CD14-positive monocyte (primary cell): ENCODE results near the gene CIPC. TPM values are rescaled to one million over a fixed set of nuclear protein-coding genes. Genes with fewer than 3 reads are reported as not detected.
A peak's percentile ranks its signal among the peaks of the same experiment; 100 is the strongest.

Source experiments
- DNase-seq, 3 donors: peaks; one replicate each; pipeline ENCODE4 v3.0.0-alpha.2; 2011 to 2022
- H2AFZ ChIP-seq: 2 replicates; pipeline ENCODE4 v1.6.0; 2012; ENCODE audit warnings: mild to moderate bottlenecking, low read depth, low read length, inconsistent platforms; ENCODE audit not compliant: insufficient read depth, poor library complexity, severe bottlenecking
- H3K27ac ChIP-seq, 2 donors: 1 replicate in 1 of 2; 2 replicates in 1 of 2; pipeline ENCODE4 v1.5.1; 2012 to 2013; ENCODE audit warnings: low read length in 2 of 2, control low read depth in 1 of 2, inconsistent platforms in 1 of 2, low read depth in 1 of 2, mild to moderate bottlenecking in 1 of 2
- H3K27me3 ChIP-seq, 2 donors: one replicate each; pipeline versions ENCODE4 v1.6.0 to v1.6.1; 2011 to 2013; ENCODE audit warnings: low read length in 2 of 2; ENCODE audit not compliant: control insufficient read depth in 2 of 2, insufficient read depth in 2 of 2
- H3K36me3 ChIP-seq, 2 donors: replicated peaks in 1 of 2; 1 replicate in 1 of 2; 2 replicates in 1 of 2; pipeline versions ENCODE4 v1.5.1 to v1.6.1; 2012 to 2013; ENCODE audit warnings: low read length in 2 of 2, control low read depth in 1 of 2, inconsistent platforms in 1 of 2, mild to moderate bottlenecking in 1 of 2; ENCODE audit not compliant: insufficient read depth in 2 of 2, control insufficient read depth in 1 of 2
- H3K4me1 ChIP-seq, 2 donors: 1 replicate in 1 of 2; 2 replicates in 1 of 2; pipeline versions ENCODE4 v1.5.1 to v1.6.1; 2012 to 2013; ENCODE audit warnings: low read length in 2 of 2, control low read depth in 1 of 2, inconsistent platforms in 1 of 2, mild to moderate bottlenecking in 1 of 2, moderate library complexity in 1 of 2; ENCODE audit not compliant: insufficient read depth in 2 of 2, control insufficient read depth in 1 of 2
- H3K4me2 ChIP-seq: replicated peaks from 2 replicates; pipeline ENCODE3; 2012; ENCODE audit warnings: low read length, moderate library complexity, mild to moderate bottlenecking; ENCODE audit not compliant: poor library complexity, severe bottlenecking; ENCODE audit errors: extremely low read depth
- H3K4me3 ChIP-seq, 3 experiments: fragments of 200-600 bp in 1 of 3; sonication (generic) in 1 of 3; replicated peaks in 1 of 3; 1 replicate in 2 of 3; 2 replicates in 1 of 3; pipeline ENCODE4 v1.5.1; 2011 to 2013; ENCODE audit warnings: low read length in 3 of 3, mild to moderate bottlenecking in 3 of 3, control low read depth in 2 of 3, low read depth in 2 of 3, inconsistent platforms in 1 of 3, moderate library complexity in 1 of 3
- H3K79me2 ChIP-seq: 2 replicates; pipeline ENCODE4 v1.6.0; 2012; ENCODE audit warnings: mild to moderate bottlenecking, control low read depth, inconsistent platforms, low read length, moderate library complexity; ENCODE audit not compliant: insufficient read depth
- H3K9ac ChIP-seq: 2 replicates; pipeline ENCODE4 v1.6.0; 2017; ENCODE audit warnings: low read length, mild to moderate bottlenecking; ENCODE audit not compliant: insufficient read depth, poor library complexity, severe bottlenecking
- H3K9me3 ChIP-seq, 2 donors: replicated peaks in 1 of 2; 1 replicate in 1 of 2; 2 replicates in 1 of 2; pipeline versions ENCODE4 v1.5.1 to v1.6.1; 2012 to 2013; ENCODE audit warnings: low read length in 2 of 2, control low read depth in 1 of 2; ENCODE audit not compliant: control insufficient read depth in 1 of 2, insufficient read depth in 1 of 2
- H4K20me1 ChIP-seq: 2 replicates; pipeline ENCODE4 v1.6.0; 2012; ENCODE audit warnings: mild to moderate bottlenecking, low read length, control low read depth, moderate library complexity; ENCODE audit not compliant: insufficient read depth
- H3K27ac Mint-ChIP-seq, 7 donors: one replicate each; pipeline ENCODE4 v1.8.0; 2020; ENCODE audit warnings: mild to moderate bottlenecking in 7 of 7, mixed read lengths in 7 of 7, moderate library complexity in 6 of 7, inconsistent platforms in 2 of 7
- H3K27me3 Mint-ChIP-seq, 3 donors: one replicate each; pipeline ENCODE4 v1.8.0; 2021 to 2022; ENCODE audit warnings: low read depth in 3 of 3, mild to moderate bottlenecking in 3 of 3, mixed read lengths in 3 of 3, moderate library complexity in 3 of 3, inconsistent platforms in 1 of 3
- H3K36me3 Mint-ChIP-seq, 2 donors: one replicate each; pipeline ENCODE4 v1.8.0; 2020; ENCODE audit warnings: mixed read lengths in 2 of 2, inconsistent platforms in 1 of 2, mild to moderate bottlenecking in 1 of 2
- H3K4me1 Mint-ChIP-seq: one replicate; pipeline ENCODE4 v1.8.0; 2020; ENCODE audit warnings: mild to moderate bottlenecking, mixed read lengths
- H3K4me3 Mint-ChIP-seq, 2 donors: one replicate each; pipeline ENCODE4 v1.8.0; 2020; ENCODE audit warnings: mild to moderate bottlenecking in 2 of 2, mixed read lengths in 2 of 2, moderate library complexity in 1 of 2
- H3K9me3 Mint-ChIP-seq, 7 donors: one replicate each; pipeline ENCODE4 v1.8.0; 2020 to 2022; ENCODE audit warnings: mixed read lengths in 7 of 7, mild to moderate bottlenecking in 6 of 7, moderate library complexity in 6 of 7, inconsistent platforms in 2 of 7
- WGBS: methylation state at CpG from one replicate; pipeline ENCODE4 v1.1.5; 2013; ENCODE audit warnings: missing lambda C conversion rate; ENCODE audit not compliant: insufficient coverage; 5-methylcytosine and 5-hydroxymethylcytosine counted together
- intact Hi-C, 2 donors: fragments of 100-400 bp; cut with micrococcal nuclease; formaldehyde crosslinking; loops; one replicate each; pipeline versions ENCODE4 v1.15.0 to v1.15.1; 2023
- polyA plus RNA-seq, 3 donors: library from polyadenylated mRNA; depleted of rRNA in 1 of 3; unstranded in 2 of 3; stranded (reverse) in 1 of 3; fragments of 300-500 nt in 2 of 3; fragments of >200 nt in 1 of 3; fragmentation: Illumina TruSeq in 2 of 3; gene quantifications; 1 replicate in 2 of 3; 2 replicates in 1 of 3; pipeline ENCODE4 v1.2.3, GENCODE V29; 2012 to 2021
- TF ChIP-seq, protein P1 (sequence below): fragments of 200-600 bp; IDR thresholded peaks from one replicate; pipeline ENCODE4 v1.8.0; 2022; ENCODE audit warnings: antibody characterized with exemption, mild to moderate bottlenecking

Gene CIPC
- polyA plus RNA-seq, 3 donors = 4.4 to 11.2 (median 7.0) TPM

GRCh38 chr14:77062261-77062660 lies 35.8 kb upstream of the CIPC start:
- no peaks in the 10 kb centered on the region for H3K9me3 ChIP-seq
- H3K4me2 ChIP-seq = no peak overlapping the region
- no peak overlapping the region for H3K9ac ChIP-seq
- peaks cover 5 to 11% of the 10 kb centered on the region in 2 donors for H3K4me1 ChIP-seq
- no peaks in the 10 kb centered on the region for H3K36me3 ChIP-seq
- no peak overlapping the region for H3K27ac Mint-ChIP-seq
- H3K79me2 ChIP-seq = no peaks in the 10 kb centered on the region
- peaks cover 2 to 3% (median 3%) of the 10 kb centered on the region in 3 donors for H3K27me3 Mint-ChIP-seq
- H3K4me3 ChIP-seq = no peak overlapping the region
- no peak for DNase-seq
- peaks cover 0 to 2% (median 0%) of the 10 kb centered on the region in 7 donors for H3K9me3 Mint-ChIP-seq
- no peaks in the 10 kb centered on the region for H4K20me1 ChIP-seq
- no peak overlapping the region for H3K27ac ChIP-seq
- H3K4me3 Mint-ChIP-seq = no peak overlapping the region
- H3K4me1 Mint-ChIP-seq = peaks cover 13% of the 10 kb centered on the region
- WGBS = 100% methylated on average over 2 of the region's 3 CpGs
- H3K27me3 ChIP-seq = no peaks in the 10 kb centered on the region
- intact Hi-C loops = no loop called here
- H3K36me3 Mint-ChIP-seq = no peaks in the 10 kb centered on the region
- TF ChIP-seq, protein P1, sequence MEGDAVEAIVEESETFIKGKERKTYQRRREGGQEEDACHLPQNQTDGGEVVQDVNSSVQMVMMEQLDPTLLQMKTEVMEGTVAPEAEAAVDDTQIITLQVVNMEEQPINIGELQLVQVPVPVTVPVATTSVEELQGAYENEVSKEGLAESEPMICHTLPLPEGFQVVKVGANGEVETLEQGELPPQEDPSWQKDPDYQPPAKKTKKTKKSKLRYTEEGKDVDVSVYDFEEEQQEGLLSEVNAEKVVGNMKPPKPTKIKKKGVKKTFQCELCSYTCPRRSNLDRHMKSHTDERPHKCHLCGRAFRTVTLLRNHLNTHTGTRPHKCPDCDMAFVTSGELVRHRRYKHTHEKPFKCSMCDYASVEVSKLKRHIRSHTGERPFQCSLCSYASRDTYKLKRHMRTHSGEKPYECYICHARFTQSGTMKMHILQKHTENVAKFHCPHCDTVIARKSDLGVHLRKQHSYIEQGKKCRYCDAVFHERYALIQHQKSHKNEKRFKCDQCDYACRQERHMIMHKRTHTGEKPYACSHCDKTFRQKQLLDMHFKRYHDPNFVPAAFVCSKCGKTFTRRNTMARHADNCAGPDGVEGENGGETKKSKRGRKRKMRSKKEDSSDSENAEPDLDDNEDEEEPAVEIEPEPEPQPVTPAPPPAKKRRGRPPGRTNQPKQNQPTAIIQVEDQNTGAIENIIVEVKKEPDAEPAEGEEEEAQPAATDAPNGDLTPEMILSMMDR = no peak
- no peak overlapping the region for H2AFZ ChIP-seq

DNA sequence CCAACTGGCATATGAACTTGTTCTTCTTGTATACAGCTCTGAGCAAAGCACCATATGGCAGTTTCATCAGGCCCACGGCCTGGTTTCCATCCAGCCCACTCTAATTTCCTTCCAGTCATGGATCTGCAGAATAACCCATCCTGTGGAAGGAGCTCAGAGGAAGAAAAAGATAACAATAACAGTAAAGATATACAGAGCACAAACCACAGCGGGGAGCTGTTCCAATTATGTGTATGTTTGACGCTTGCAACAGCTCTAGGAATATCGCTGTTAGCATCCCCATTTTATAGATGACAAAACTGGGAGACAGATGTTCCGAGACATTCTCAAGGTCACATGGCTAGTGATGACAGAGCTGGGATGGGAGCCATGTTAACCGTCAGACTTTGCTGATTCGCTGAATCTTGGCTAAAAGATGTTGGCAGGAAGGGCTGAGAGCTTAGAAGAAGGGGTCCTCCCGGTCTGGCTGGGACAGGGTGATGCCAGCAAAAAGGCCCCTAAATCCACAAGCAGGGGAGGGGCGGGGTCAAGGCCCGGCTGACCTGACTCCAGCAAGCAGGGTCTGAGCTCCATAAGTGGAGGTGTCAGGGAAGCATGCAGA lies 34.4 kb upstream of the CIPC start:
- peaks cover 0 to 2% (median 0%) of the 10 kb centered on the region in 7 donors for H3K9me3 Mint-ChIP-seq
- no peaks in the 10 kb centered on the region for H3K79me2 ChIP-seq
- no peak overlapping the region for H3K9ac ChIP-seq
- WGBS = 81% methylated on average over 6 of the region's 10 CpGs
- peak overlapping the region in 2 of 7 donors; percentile 38 to 64 for H3K27ac Mint-ChIP-seq
- peaks cover 3 to 5% (median 4%) of the 10 kb centered on the region in 3 donors for H3K27me3 Mint-ChIP-seq
- no peak overlapping the region for H3K27ac ChIP-seq
- H3K27me3 ChIP-seq = no peaks in the 10 kb centered on the region
- H3K36me3 Mint-ChIP-seq = no peaks in the 10 kb centered on the region
- no peak overlapping the region for H3K4me3 ChIP-seq
- TF ChIP-seq, protein P1 = no peak
- no peaks in the 10 kb centered on the region for H3K9me3 ChIP-seq
- intact Hi-C loops = no loop called here
- no peak overlapping the region for H3K4me2 ChIP-seq
- no peaks in the 10 kb centered on the region for H3K36me3 ChIP-seq
- H2AFZ ChIP-seq = no peak overlapping the region
- no peak for DNase-seq
- H3K4me1 Mint-ChIP-seq = peaks cover 13% of the 10 kb centered on the region
- peaks cover 5 to 11% of the 10 kb centered on the region in 2 donors for H3K4me1 ChIP-seq
- H3K4me3 Mint-ChIP-seq = no peak overlapping the region
- H4K20me1 ChIP-seq = no peaks in the 10 kb centered on the region
